ENCODE results near the gene PROCA1.

The PROCA1 gene

GRCh38 chr17:28704219-28704858 is 7.3 kb downstream of the PROCA1 start:
- no peak for TF ChIP-seq CTCF (IDR thresholded peaks at IDR 0.05; ENCODE audit: control insufficient read depth, insufficient read depth, low read depth, low read length, missing control alignments)
- H3K4me3 ChIP-seq (ENCODE audit: control insufficient read depth, low read depth, low read length) = no peak overlapping the region
- DNase-seq (ENCODE audit: low read depth) = no peak

GRCh38 chr17:28703552-28704218 is 8.0 kb downstream of the PROCA1 start:
- no peak for TF ChIP-seq CTCF (IDR thresholded peaks at IDR 0.05; ENCODE audit: control insufficient read depth, insufficient read depth, low read depth, low read length, missing control alignments)
- no peak overlapping the region for H3K4me3 ChIP-seq (ENCODE audit: control insufficient read depth, low read depth, low read length)
- no peak for DNase-seq (ENCODE audit: low read depth)

- no peak for DNase-seq (ENCODE audit: low read depth)
- no peak for TF ChIP-seq CTCF (IDR thresholded peaks at IDR 0.05; ENCODE audit: control insufficient read depth, insufficient read depth, low read depth, low read length, missing control alignments)
- H3K4me3 ChIP-seq (ENCODE audit: control insufficient read depth, low read depth, low read length) = no peak overlapping the region
These were observed 8.9 kb downstream of the PROCA1 start for GRCh38 chr17:28702752-28703150.

GRCh38 chr17:28702026-28702751 is 9.5 kb downstream of the PROCA1 start:
- TF ChIP-seq CTCF (IDR thresholded peaks at IDR 0.05; ENCODE audit: control insufficient read depth, insufficient read depth, low read depth, low read length, missing control alignments) = no peak
- H3K4me3 ChIP-seq (ENCODE audit: control insufficient read depth, low read depth, low read length) = no peak overlapping the region
- DNase-seq (ENCODE audit: low read depth) = no peak

- no peak for TF ChIP-seq CTCF (IDR thresholded peaks at IDR 0.05; ENCODE audit: control insufficient read depth, insufficient read depth, low read depth, low read length, missing control alignments)
- no peak for DNase-seq (ENCODE audit: low read depth)
- no peak overlapping the region for H3K4me3 ChIP-seq (ENCODE audit: control insufficient read depth, low read depth, low read length)
These were observed 10.7 kb downstream of the PROCA1 start for GRCh38 chr17:28700830-28701492.

GRCh38 chr17:28700278-28700677 is 11.4 kb downstream of the PROCA1 start:
- no peak for TF ChIP-seq CTCF (IDR thresholded peaks at IDR 0.05; ENCODE audit: control insufficient read depth, insufficient read depth, low read depth, low read length, missing control alignments)
- no peak overlapping the region for H3K4me3 ChIP-seq (ENCODE audit: control insufficient read depth, low read depth, low read length)
- no peak for DNase-seq (ENCODE audit: low read depth)

Measured in AG09309 (cell line).